B cell (primary cell): ENCODE measurements around the gene SPP1. TPM values are rescaled to one million over a fixed set of nuclear protein-coding genes. Genes with fewer than 3 reads are reported as not detected.

Experiments
- ATAC-seq: fragments of 200-7000 bp; cut with Tn5 transposase; one replicate; pipeline ENCODE4 v1.10.0; 2021; ENCODE audit warnings: low read depth, mild to moderate bottlenecking, moderate number of reproducible peaks, moderate library complexity
- CTCF ChIA-PET: fragments of 350-600 bp; sonication (Branson Sonifier 250); formaldehyde crosslinking; loops from one replicate; lab custom pipeline; 2021; ENCODE audit warnings: antibody characterized with exemption, inconsistent platforms; lab: Charles Lee
- POLR2A ChIA-PET: fragments of 350-600 bp; sonication (Branson Sonifier 250); formaldehyde crosslinking; loops from one replicate; lab custom pipeline; 2021; ENCODE audit warnings: antibody characterized with exemption; lab: Charles Lee
- DNase-seq: peaks from one replicate; pipeline ENCODE4 v3.0.0; 2013
- H2AFZ ChIP-seq: 2 replicates; pipeline ENCODE4 v1.6.1; 2012; ENCODE audit warnings: mild to moderate bottlenecking, low read depth, low read length; ENCODE audit not compliant: insufficient read depth, poor library complexity, severe bottlenecking
- H3K27ac ChIP-seq, 2 donors: 1 replicate in 1 of 2; 2 replicates in 1 of 2; pipeline ENCODE4 v1.5.1; 2012 to 2013; ENCODE audit warnings: low read length in 2 of 2, mild to moderate bottlenecking in 2 of 2, moderate library complexity in 1 of 2
- H3K27me3 ChIP-seq, 4 experiments: fragments of 200-600 bp in 1 of 4; sonication (generic) in 1 of 4; replicated peaks in 1 of 4; 1 replicate in 2 of 4; 2 replicates in 2 of 4; pipeline versions ENCODE4 v1.6.1 to v1.7.0; 2013 to 2016; ENCODE audit warnings: low read length in 3 of 4, mild to moderate bottlenecking in 2 of 4, mixed read lengths in 1 of 4, moderate library complexity in 1 of 4; ENCODE audit not compliant: insufficient read depth in 4 of 4, control insufficient read depth in 3 of 4; ENCODE audit errors: control extremely low read depth in 1 of 4
- H3K36me3 ChIP-seq, 2 experiments: replicated peaks in 1 of 2; 1 replicate in 1 of 2; 2 replicates in 1 of 2; pipeline versions ENCODE4 v1.6.1 to v1.7.1; 2013; ENCODE audit warnings: low read length in 1 of 2; ENCODE audit not compliant: insufficient read depth in 2 of 2, control insufficient read depth in 1 of 2; ENCODE audit errors: control extremely low read depth in 1 of 2, extremely low read depth in 1 of 2
- H3K4me1 ChIP-seq, 2 donors: fragments of 200-600 bp in 1 of 2; sonication (generic) in 1 of 2; 1 replicate in 1 of 2; 2 replicates in 1 of 2; pipeline versions ENCODE4 v1.5.1 to v1.6.1; 2013 to 2017; ENCODE audit warnings: low read length in 2 of 2; ENCODE audit not compliant: control insufficient read depth in 2 of 2, insufficient read depth in 2 of 2
- H3K4me2 ChIP-seq: replicated peaks from 2 replicates; pipeline ENCODE3; 2012; ENCODE audit warnings: mild to moderate bottlenecking, low read depth, low read length; ENCODE audit not compliant: poor library complexity, severe bottlenecking
- H3K4me3 ChIP-seq, 5 experiments: fragments of 200-600 bp in 1 of 5; sonication (generic) in 1 of 5; 1 replicate in 3 of 5; 2 replicates in 2 of 5; pipeline versions ENCODE4 v1.5.1 to v1.7.0; 2011 to 2016; ENCODE audit warnings: low read length in 4 of 5, mild to moderate bottlenecking in 4 of 5, low read depth in 2 of 5, control low read depth in 1 of 5, moderate library complexity in 1 of 5; ENCODE audit not compliant: insufficient read depth in 1 of 5; ENCODE audit errors: control extremely low read depth in 1 of 5, extremely low read depth in 1 of 5
- H3K79me2 ChIP-seq: fragments of 200-600 bp; sonication (generic); one replicate; pipeline ENCODE4 v1.6.0; 2016; ENCODE audit warnings: low read length; ENCODE audit not compliant: control insufficient read depth, insufficient read depth
- H3K9ac ChIP-seq: fragments of 200-600 bp; sonication (generic); 2 replicates; pipeline ENCODE4 v1.6.1; 2017; ENCODE audit warnings: mild to moderate bottlenecking, low read length, moderate library complexity
- H3K9me3 ChIP-seq, 3 donors: one replicate each; pipeline versions ENCODE4 v1.6.1 to v1.7.1; 2013; ENCODE audit warnings: low read length in 2 of 3; ENCODE audit not compliant: control insufficient read depth in 2 of 3, insufficient read depth in 1 of 3; ENCODE audit errors: control extremely low read depth in 1 of 3
- H4K20me1 ChIP-seq: 2 replicates; pipeline ENCODE4 v1.6.0; 2012; ENCODE audit warnings: mild to moderate bottlenecking, low read length; ENCODE audit not compliant: insufficient read depth, control insufficient read depth, poor library complexity, severe bottlenecking
- H3K27ac Mint-ChIP-seq: one replicate; pipeline ENCODE4 v1.8.0; 2021; ENCODE audit warnings: mixed read lengths
- H3K27me3 Mint-ChIP-seq: one replicate; pipeline ENCODE4 v1.8.0; 2021; ENCODE audit warnings: mixed read lengths
- H3K4me1 Mint-ChIP-seq: one replicate; pipeline ENCODE4 v1.8.0; 2021; ENCODE audit warnings: mixed read lengths
- H3K4me3 Mint-ChIP-seq: one replicate; pipeline ENCODE4 v1.8.0; 2021; ENCODE audit warnings: mixed read lengths
- H3K9me3 Mint-ChIP-seq: one replicate; pipeline ENCODE4 v1.8.0; 2022; ENCODE audit warnings: mixed read lengths; ENCODE audit not compliant: insufficient read depth
- EZH2 ChIP-seq: IDR thresholded peaks from 2 replicates; pipeline ENCODE4 v1.6.1; 2012; ENCODE audit warnings: borderline replicate concordance, low read depth, mild to moderate bottlenecking, moderate library complexity, low read length; ENCODE audit not compliant: insufficient read depth, poor library complexity, severe bottlenecking
- WGBS: methylation state at CpG from one replicate; pipeline ENCODE4 v1.1.5; 2013; ENCODE audit warnings: missing lambda C conversion rate; ENCODE audit not compliant: insufficient coverage; 5-methylcytosine and 5-hydroxymethylcytosine counted together
- intact Hi-C: fragments of 100-400 bp; cut with micrococcal nuclease; formaldehyde crosslinking; loops from one replicate; pipeline ENCODE4 v1.10.0; 2022
- polyA plus RNA-seq: library from polyadenylated mRNA; depleted of rRNA; stranded (reverse); fragments of >200 nt; gene quantifications from 2 replicates; pipeline ENCODE4 v1.2.3, GENCODE V29; 2012
- total RNA-seq, 2 donors: library from RNA; stranded (reverse); fragments of 120-200 nt in 1 of 2; gene quantifications; 1 replicate in 1 of 2; 2 replicates in 1 of 2; pipeline versions ENCODE4 v1.2.3 to v1.2.4, GENCODE V29; 2013 to 2022
- TF ChIP-seq, protein P1 (sequence below): fragments of 200-600 bp; IDR thresholded peaks from one replicate; pipeline ENCODE4 v1.8.0; 2022; ENCODE audit warnings: antibody characterized with exemption, mild to moderate bottlenecking

The SPP1 gene
- total and polyA plus RNA-seq, 2 donors (not counting 1 experiment from before 2014, with no cell fraction given), result not detected

DNA sequence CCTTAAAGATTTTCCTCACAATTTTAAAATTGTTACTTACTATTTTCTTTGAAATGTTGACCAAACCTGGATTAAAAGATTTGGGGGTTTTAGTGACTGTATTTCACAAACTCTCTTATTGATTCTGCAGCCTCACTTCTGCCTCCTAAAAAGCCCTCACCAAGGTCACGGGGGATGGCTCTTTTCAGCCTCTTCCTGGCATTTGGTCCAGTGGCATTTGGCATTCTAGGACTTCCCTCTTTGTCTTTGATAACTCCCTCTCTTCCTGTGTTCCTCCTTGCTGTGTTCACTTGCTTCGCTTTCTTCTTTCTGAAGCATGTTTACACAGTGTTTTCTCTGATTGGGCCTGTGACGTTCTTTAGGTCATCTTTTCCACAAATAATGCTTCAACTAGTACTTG is 53.4 kb downstream of the SPP1 start:
- intact Hi-C loops, result no loop called here
- Histone ChIP-seq H3K36me3 (no peaks in the 10 kb centered on the region), H3K27me3 (no peaks in the 10 kb centered on the region), H3K27ac (no peak overlapping the region), H2AFZ (no peak overlapping the region), H3K9ac (no peak overlapping the region), H3K9me3 (peaks cover 2 to 18% (median 6%) of the 10 kb centered on the region in 3 donors), H4K20me1 (no peaks in the 10 kb centered on the region), H3K79me2 (no peaks in the 10 kb centered on the region), H3K4me3 (no peak overlapping the region), H3K4me1 (no peaks in the 10 kb centered on the region), H3K4me2 (no peak overlapping the region)
- Mint-ChIP-seq H3K4me1 (no peaks in the 10 kb centered on the region), H3K27me3 (no peaks in the 10 kb centered on the region), H3K27ac (no peak overlapping the region), H3K4me3 (no peak overlapping the region), H3K9me3 (peaks cover 6% of the 10 kb centered on the region)
- TF ChIP-seq EZH2, result no peak
- TF ChIP-seq, protein P1, sequence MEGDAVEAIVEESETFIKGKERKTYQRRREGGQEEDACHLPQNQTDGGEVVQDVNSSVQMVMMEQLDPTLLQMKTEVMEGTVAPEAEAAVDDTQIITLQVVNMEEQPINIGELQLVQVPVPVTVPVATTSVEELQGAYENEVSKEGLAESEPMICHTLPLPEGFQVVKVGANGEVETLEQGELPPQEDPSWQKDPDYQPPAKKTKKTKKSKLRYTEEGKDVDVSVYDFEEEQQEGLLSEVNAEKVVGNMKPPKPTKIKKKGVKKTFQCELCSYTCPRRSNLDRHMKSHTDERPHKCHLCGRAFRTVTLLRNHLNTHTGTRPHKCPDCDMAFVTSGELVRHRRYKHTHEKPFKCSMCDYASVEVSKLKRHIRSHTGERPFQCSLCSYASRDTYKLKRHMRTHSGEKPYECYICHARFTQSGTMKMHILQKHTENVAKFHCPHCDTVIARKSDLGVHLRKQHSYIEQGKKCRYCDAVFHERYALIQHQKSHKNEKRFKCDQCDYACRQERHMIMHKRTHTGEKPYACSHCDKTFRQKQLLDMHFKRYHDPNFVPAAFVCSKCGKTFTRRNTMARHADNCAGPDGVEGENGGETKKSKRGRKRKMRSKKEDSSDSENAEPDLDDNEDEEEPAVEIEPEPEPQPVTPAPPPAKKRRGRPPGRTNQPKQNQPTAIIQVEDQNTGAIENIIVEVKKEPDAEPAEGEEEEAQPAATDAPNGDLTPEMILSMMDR, result no peak
- WGBS, result 91% methylated on average over 3 of the region's 3 CpGs
- CTCF ChIA-PET, result interaction anchor here (1.2 kb wide), 1 partner anchor 183 kb away, joined by 3 read pairs; no protein-coding TSS in a partner anchor
- ATAC-seq, result no peak
- POLR2A ChIA-PET, result no interaction called here
- DNase-seq, result no peak

DNA sequence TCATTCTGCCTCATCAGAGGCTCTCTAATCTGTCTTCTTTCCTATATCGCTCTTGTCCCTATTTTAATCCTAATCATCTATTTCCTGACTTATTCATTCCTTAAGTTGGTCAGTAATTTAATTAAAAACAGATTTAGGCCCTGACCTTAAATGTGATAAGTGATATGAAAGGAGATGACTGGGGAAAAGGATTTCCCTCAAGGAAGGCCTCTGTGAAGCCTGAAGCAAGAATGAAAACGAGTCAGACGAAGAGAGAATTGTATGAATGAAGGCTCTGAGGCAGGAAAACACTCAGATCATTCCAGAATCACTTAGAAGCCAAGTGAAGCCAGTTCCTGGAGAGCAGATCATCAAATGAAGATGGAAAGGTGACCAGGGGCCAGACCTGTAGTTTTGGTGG is 54.0 kb downstream of the SPP1 start:
- Mint-ChIP-seq H3K9me3 (peaks cover 6% of the 10 kb centered on the region), H3K27ac (no peak overlapping the region), H3K4me1 (no peaks in the 10 kb centered on the region), H3K27me3 (no peaks in the 10 kb centered on the region), H3K4me3 (no peak overlapping the region)
- Histone ChIP-seq H3K27ac (no peak overlapping the region), H3K27me3 (no peaks in the 10 kb centered on the region), H3K4me3 (no peak overlapping the region), H3K4me1 (no peaks in the 10 kb centered on the region), H3K9me3 (peaks cover 2 to 18% (median 6%) of the 10 kb centered on the region in 3 donors), H3K79me2 (no peaks in the 10 kb centered on the region), H3K9ac (no peak overlapping the region), H3K4me2 (no peak overlapping the region), H4K20me1 (no peaks in the 10 kb centered on the region), H2AFZ (no peak overlapping the region), H3K36me3 (no peaks in the 10 kb centered on the region)
- CTCF ChIA-PET, result interaction anchor here (4.5 kb wide), 1 partner anchor 183 kb away, joined by 105 read pairs; no protein-coding TSS in a partner anchor
- ATAC-seq, result no peak
- WGBS, result 100% methylated on average over 1 of the region's 3 CpGs
- intact Hi-C loops, result no loop called here
- no peak for TF ChIP-seq EZH2
- TF ChIP-seq, protein P1, result no peak
- POLR2A ChIA-PET, result no interaction called here
- no peak for DNase-seq
